Endodermal cell (in vitro differentiated cells): ENCODE results near the gene FYCO1. TPM values are rescaled to one million over a fixed set of nuclear protein-coding genes. Genes with fewer than 3 reads are reported as not detected.

ENCODE experiments used
- DNase-seq: peaks from one replicate; pipeline ENCODE4 v3.0.0-alpha.2; 2017
- H3K27ac ChIP-seq: 2 replicates; pipeline ENCODE4 v1.5.1; 2013; ENCODE audit warnings: mild to moderate bottlenecking, low read depth, low read length, moderate library complexity
- H3K27me3 ChIP-seq: 2 replicates; pipeline ENCODE4 v1.6.1; 2013; ENCODE audit warnings: mild to moderate bottlenecking, low read length, moderate library complexity; ENCODE audit not compliant: insufficient read depth, control insufficient read depth, poor library complexity, severe bottlenecking
- H3K36me3 ChIP-seq: 2 replicates; pipeline ENCODE4 v1.7.0; 2013; ENCODE audit warnings: mild to moderate bottlenecking, low read length, moderate library complexity; ENCODE audit not compliant: control insufficient read depth, insufficient read depth
- H3K4me1 ChIP-seq: one replicate; pipeline ENCODE4 v1.7.0; 2013; ENCODE audit warnings: low read length; ENCODE audit not compliant: control insufficient read depth, insufficient read depth
- H3K4me3 ChIP-seq: 2 replicates; pipeline ENCODE4 v1.5.1; 2013; ENCODE audit warnings: mild to moderate bottlenecking, low read length, moderate library complexity
- H3K9ac ChIP-seq: 2 replicates; pipeline ENCODE4 v1.6.1; 2013; ENCODE audit warnings: mild to moderate bottlenecking, low read length, moderate library complexity; ENCODE audit not compliant: poor library complexity, severe bottlenecking; ENCODE audit errors: extremely low read depth
- H3K9me3 ChIP-seq: 2 replicates; pipeline ENCODE4 v1.6.1; 2013; ENCODE audit warnings: mild to moderate bottlenecking, low read length, moderate library complexity; ENCODE audit not compliant: control insufficient read depth
- H3K27ac Mint-ChIP-seq: 2 replicates; pipeline ENCODE4 v1.8.0; 2020; ENCODE audit warnings: mixed read lengths
- H3K27me3 Mint-ChIP-seq: 2 replicates; pipeline ENCODE4 v1.8.0; 2021; ENCODE audit warnings: mild to moderate bottlenecking, mixed read lengths; ENCODE audit not compliant: insufficient read depth
- H3K36me3 Mint-ChIP-seq: 2 replicates; pipeline ENCODE4 v1.8.0; 2020; ENCODE audit warnings: low read depth, mixed read lengths
- H3K4me1 Mint-ChIP-seq: 2 replicates; pipeline ENCODE4 v1.8.0; 2020; ENCODE audit warnings: mixed read lengths
- H3K4me3 Mint-ChIP-seq: 2 replicates; pipeline ENCODE4 v1.8.0; 2020; ENCODE audit warnings: mild to moderate bottlenecking, moderate library complexity, mixed read lengths
- H3K9me3 Mint-ChIP-seq: 2 replicates; pipeline ENCODE4 v1.8.0; 2020; ENCODE audit warnings: mild to moderate bottlenecking, mixed read lengths
- CTCF ChIP-seq: fragments of 200-600 bp; sonication (generic); conservative IDR thresholded peaks from 2 replicates; pipeline ENCODE4 v1.5.0; 2021; ENCODE audit warnings: antibody characterized with exemption, mild to moderate bottlenecking
- WGBS, 2 experiments: methylation state at CpG; one replicate each; pipeline versions ENCODE4 v1.1.5 to v1.1.7; 2013; ENCODE audit warnings: missing lambda C conversion rate in 2 of 2, mixed read lengths in 1 of 2; ENCODE audit not compliant: insufficient coverage in 1 of 2, insufficient read length in 1 of 2; 5-methylcytosine and 5-hydroxymethylcytosine counted together
- total RNA-seq, 2 donors: library from RNA; stranded (reverse); fragmentation: NEBNext Ultra II Directional in 1 of 2; extraction: Animal tissue kit (Norgen Biotek cat#: 25700) in 1 of 2; gene quantifications; 2 replicates in 1 of 2; 3 replicates in 1 of 2; pipeline ENCODE4 v1.2.1, GENCODE V29; 2021

Gene FYCO1
- total RNA-seq, 2 donors from 2014 or later, result 11.3 to 11.8 TPM

GRCh38 chr3:45872569-45872968, 123.1 kb downstream of the FYCO1 start:
- Histone ChIP-seq H3K27me3 (peaks cover 21% of the 10 kb centered on the region), H3K9ac (no peak overlapping the region), H3K9me3 (no peaks in the 10 kb centered on the region), H3K27ac (no peak overlapping the region), H3K4me1 (no peaks in the 10 kb centered on the region), H3K4me3 (no peak overlapping the region), H3K36me3 (no peaks in the 10 kb centered on the region)
- no peaks in the 10 kb centered on the region for H3K36me3 Mint-ChIP-seq
- H3K4me3 Mint-ChIP-seq, result no peak overlapping the region
- peaks cover 15% of the 10 kb centered on the region for H3K4me1 Mint-ChIP-seq
- no peaks in the 10 kb centered on the region for H3K9me3 Mint-ChIP-seq
- WGBS, 2 experiments, result 76 to 79% methylated on average over 2 of the region's 2 CpGs
- peaks cover 10% of the 10 kb centered on the region for H3K27me3 Mint-ChIP-seq
- DNase-seq, result no peak
- H3K27ac Mint-ChIP-seq, result no peak overlapping the region
- TF ChIP-seq CTCF, result no peak

GRCh38 chr3:45871780-45872179, 123.8 kb downstream of the FYCO1 start:
- 86 to 100% methylated on average over 2 to 6 of the region's 6 CpGs for WGBS, 2 experiments
- H3K9me3 Mint-ChIP-seq, result no peaks in the 10 kb centered on the region
- Histone ChIP-seq H3K9ac (no peak overlapping the region), H3K4me1 (no peaks in the 10 kb centered on the region), H3K36me3 (no peaks in the 10 kb centered on the region), H3K9me3 (no peaks in the 10 kb centered on the region), H3K27me3 (peaks cover 19% of the 10 kb centered on the region), H3K27ac (no peak overlapping the region), H3K4me3 (no peak overlapping the region)
- H3K27ac Mint-ChIP-seq, result no peak overlapping the region
- H3K4me3 Mint-ChIP-seq, result no peak overlapping the region
- TF ChIP-seq CTCF, result no peak
- no peak for DNase-seq
- peaks cover 15% of the 10 kb centered on the region for H3K4me1 Mint-ChIP-seq
- H3K36me3 Mint-ChIP-seq, result no peaks in the 10 kb centered on the region
- H3K27me3 Mint-ChIP-seq, result peaks cover 13% of the 10 kb centered on the region

DNA sequence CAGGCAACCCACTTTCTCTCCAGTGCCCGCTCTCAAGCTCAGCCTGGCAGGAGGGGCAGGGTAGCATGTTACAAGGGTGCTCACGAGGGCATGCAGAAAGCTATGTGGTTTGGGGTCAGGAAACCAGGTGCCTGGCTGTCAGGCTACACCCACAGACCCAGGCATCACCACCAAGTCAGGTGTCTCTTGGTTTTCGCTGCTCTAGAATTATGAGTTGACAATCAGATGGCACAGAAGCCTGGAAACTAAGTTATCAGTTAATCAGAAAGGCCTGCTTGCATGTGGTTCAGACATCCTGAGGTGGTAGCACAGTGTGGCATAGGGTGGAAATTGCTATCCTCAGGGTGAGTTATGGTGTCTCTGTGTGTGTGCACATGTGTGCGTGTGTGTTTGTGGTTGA, 125.5 kb downstream of the FYCO1 start:
- Mint-ChIP-seq H3K4me1 (peaks cover 15% of the 10 kb centered on the region), H3K27ac (no peak overlapping the region), H3K4me3 (no peak overlapping the region), H3K9me3 (no peaks in the 10 kb centered on the region), H3K36me3 (no peaks in the 10 kb centered on the region), H3K27me3 (peaks cover 13% of the 10 kb centered on the region)
- H3K9ac ChIP-seq, result no peak overlapping the region
- no peak overlapping the region for H3K4me3 ChIP-seq
- H3K9me3 ChIP-seq, result no peaks in the 10 kb centered on the region
- no peak for DNase-seq
- no peaks in the 10 kb centered on the region for H3K36me3 ChIP-seq
- no peak overlapping the region for H3K27ac ChIP-seq
- TF ChIP-seq CTCF, result no peak
- WGBS, 2 experiments, result 88 to 100% methylated on average over 1 to 4 of the region's 4 CpGs
- H3K27me3 ChIP-seq, result peaks cover 19% of the 10 kb centered on the region
- no peaks in the 10 kb centered on the region for H3K4me1 ChIP-seq
